ENCODE data around the gene FAM120AOS.
A peak's percentile ranks its signal among the peaks of the same experiment; 100 is the strongest.

FAM120AOS gene

GRCh38 chr9:93453047-93453914, at the start of gene FAM120AOS:
Gene FAM120AOS, minus strand, starts transcription at chr9:93453581. Its CDS starts 872 bp downstream, at chr9:93452709.
- DNase-seq (ENCODE audit: extremely low spot score, insufficient read length, low read depth) (peak; percentile 78), FAIRE-seq (peak; percentile 93)

- FAIRE-seq (no peak), DNase-seq (ENCODE audit: extremely low spot score, insufficient read length, low read depth) (no peak)
Measured at GRCh38 chr9:93501406-93501805, 48.0 kb upstream of the FAM120AOS start.

GRCh38 chr9:93500571-93501298, 47.4 kb upstream of the FAM120AOS start:
- FAIRE-seq (no peak), DNase-seq (ENCODE audit: extremely low spot score, insufficient read length, low read depth) (no peak)

GRCh38 chr9:93496285-93496684, 42.9 kb upstream of the FAM120AOS start:
- FAIRE-seq (no peak), DNase-seq (ENCODE audit: extremely low spot score, insufficient read length, low read depth) (no peak)

GRCh38 chr9:93493949-93494348, 40.6 kb upstream of the FAM120AOS start:
- no peak for DNase-seq (ENCODE audit: extremely low spot score, insufficient read length, low read depth)
- no peak for FAIRE-seq

GRCh38 chr9:93492327-93492726, 38.9 kb upstream of the FAM120AOS start:
- DNase-seq (ENCODE audit: extremely low spot score, insufficient read length, low read depth) (no peak), FAIRE-seq (no peak)

GRCh38 chr9:93491593-93492232, 38.3 kb upstream of the FAM120AOS start:
- no peak for FAIRE-seq
- no peak for DNase-seq (ENCODE audit: extremely low spot score, insufficient read length, low read depth)

- no peak for FAIRE-seq
Measured at GRCh38 chr9:93488244-93488643, 34.9 kb upstream of the FAM120AOS start.

GRCh38 chr9:93486268-93486667, 32.9 kb upstream of the FAM120AOS start:
- FAIRE-seq, result no peak
- no peak for DNase-seq (ENCODE audit: extremely low spot score, insufficient read length, low read depth)

More at GRCh38 chr9:93488244-93488643, 34.9 kb upstream of the FAM120AOS start:
- DNase-seq (ENCODE audit: extremely low spot score, insufficient read length, low read depth), result no peak

- FAIRE-seq, result no peak
- no peak for DNase-seq (ENCODE audit: extremely low spot score, insufficient read length, low read depth)
Measured at GRCh38 chr9:93483497-93483896, 30.1 kb upstream of the FAM120AOS start.

GRCh38 chr9:93480728-93481324, 27.4 kb upstream of the FAM120AOS start:
- FAIRE-seq (no peak), DNase-seq (ENCODE audit: extremely low spot score, insufficient read length, low read depth) (no peak)

GRCh38 chr9:93480262-93480661, 26.9 kb upstream of the FAM120AOS start:
- DNase-seq (ENCODE audit: extremely low spot score, insufficient read length, low read depth), result no peak
- no peak for FAIRE-seq

- no peak for FAIRE-seq
- no peak for DNase-seq (ENCODE audit: extremely low spot score, insufficient read length, low read depth)
Measured at GRCh38 chr9:93479726-93480125, 26.3 kb upstream of the FAM120AOS start.

GRCh38 chr9:93477397-93477796, 24.0 kb upstream of the FAM120AOS start:
- no peak for FAIRE-seq

GRCh38 chr9:93476924-93477323, 23.5 kb upstream of the FAM120AOS start:
- no peak for FAIRE-seq

More at GRCh38 chr9:93477397-93477796, 24.0 kb upstream of the FAM120AOS start:
- no peak for DNase-seq (ENCODE audit: extremely low spot score, insufficient read length, low read depth)

GRCh38 chr9:93475856-93476255, 22.5 kb upstream of the FAM120AOS start:
- FAIRE-seq (peak; percentile 21), DNase-seq (ENCODE audit: extremely low spot score, insufficient read length, low read depth) (no peak)

More at GRCh38 chr9:93476924-93477323, 23.5 kb upstream of the FAM120AOS start:
- DNase-seq (ENCODE audit: extremely low spot score, insufficient read length, low read depth), result no peak

- no peak for DNase-seq (ENCODE audit: extremely low spot score, insufficient read length, low read depth)
- FAIRE-seq, result no peak
Measured at GRCh38 chr9:93475108-93475507, 21.7 kb upstream of the FAM120AOS start.

- FAIRE-seq, result no peak
- DNase-seq (ENCODE audit: extremely low spot score, insufficient read length, low read depth), result no peak
Measured at GRCh38 chr9:93473411-93473810, 20.0 kb upstream of the FAM120AOS start.

GRCh38 chr9:93471124-93471523, 17.7 kb upstream of the FAM120AOS start:
- DNase-seq (ENCODE audit: extremely low spot score, insufficient read length, low read depth), result no peak
- no peak for FAIRE-seq

GRCh38 chr9:93470391-93470790, 17.0 kb upstream of the FAM120AOS start:
- FAIRE-seq, result no peak

More at GRCh38 chr9:93470391-93470790, 17.0 kb upstream of the FAM120AOS start:
- DNase-seq (ENCODE audit: extremely low spot score, insufficient read length, low read depth), result no peak

All from GM18507 (cell line).